HK-2 (cell line): ENCODE measurements around the gene SLC25A12.
"Not testable (repeated sequence)": the region's sequence is repeated elsewhere in the genome, so short reads cannot be mapped to it uniquely, and the experiment has no call there.

Experiments
- DNase-seq: peaks from one replicate; pipeline ENCODE4 v3.0.0-alpha.2; 2018; ENCODE audit not compliant: unreplicated experiment

Gene SLC25A12, protein sequence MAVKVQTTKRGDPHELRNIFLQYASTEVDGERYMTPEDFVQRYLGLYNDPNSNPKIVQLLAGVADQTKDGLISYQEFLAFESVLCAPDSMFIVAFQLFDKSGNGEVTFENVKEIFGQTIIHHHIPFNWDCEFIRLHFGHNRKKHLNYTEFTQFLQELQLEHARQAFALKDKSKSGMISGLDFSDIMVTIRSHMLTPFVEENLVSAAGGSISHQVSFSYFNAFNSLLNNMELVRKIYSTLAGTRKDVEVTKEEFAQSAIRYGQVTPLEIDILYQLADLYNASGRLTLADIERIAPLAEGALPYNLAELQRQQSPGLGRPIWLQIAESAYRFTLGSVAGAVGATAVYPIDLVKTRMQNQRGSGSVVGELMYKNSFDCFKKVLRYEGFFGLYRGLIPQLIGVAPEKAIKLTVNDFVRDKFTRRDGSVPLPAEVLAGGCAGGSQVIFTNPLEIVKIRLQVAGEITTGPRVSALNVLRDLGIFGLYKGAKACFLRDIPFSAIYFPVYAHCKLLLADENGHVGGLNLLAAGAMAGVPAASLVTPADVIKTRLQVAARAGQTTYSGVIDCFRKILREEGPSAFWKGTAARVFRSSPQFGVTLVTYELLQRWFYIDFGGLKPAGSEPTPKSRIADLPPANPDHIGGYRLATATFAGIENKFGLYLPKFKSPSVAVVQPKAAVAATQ

DNA sequence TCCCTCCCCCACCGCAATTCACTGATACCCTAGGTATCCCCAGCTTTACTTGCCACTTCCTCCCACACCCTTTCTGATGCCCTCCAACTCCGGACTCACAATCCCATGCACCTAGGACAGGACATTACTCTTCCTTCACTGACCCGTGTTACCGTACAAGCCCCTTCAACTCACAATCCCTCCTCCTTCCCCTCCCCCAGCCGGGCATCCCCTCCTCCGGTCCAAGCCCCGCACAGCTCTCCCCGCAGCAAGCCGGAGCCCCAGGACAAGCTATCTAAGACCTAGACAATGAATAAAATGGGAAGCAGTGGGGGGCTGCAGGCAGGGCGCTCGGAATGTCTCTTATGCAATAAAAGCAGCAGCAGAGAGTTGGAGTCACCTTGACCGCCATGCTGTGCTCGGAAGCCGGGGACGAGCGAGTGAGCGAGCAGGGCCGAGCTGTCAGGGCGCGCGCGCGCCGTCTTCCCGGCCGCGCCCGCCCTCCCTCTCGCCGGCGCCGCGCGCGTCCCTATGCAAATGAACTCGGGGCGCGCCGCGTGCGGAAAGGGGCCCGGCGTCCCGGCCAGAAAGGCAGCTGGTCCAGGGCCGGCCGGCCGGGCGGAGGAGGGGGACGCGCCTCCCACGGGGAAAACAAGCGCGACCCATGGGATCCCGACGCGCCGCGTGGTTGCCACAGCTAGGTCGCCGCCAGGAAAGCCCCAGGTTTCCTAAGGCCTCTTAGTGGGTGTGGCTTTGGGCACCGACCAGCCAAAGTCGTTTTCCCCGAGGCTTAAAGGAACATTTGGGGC lies at the start of gene SLC25A12:
Gene SLC25A12, minus strand, starts transcription at position 421 of the 788 bp plus-strand sequence. Its CDS starts 30 bp downstream, at position 391.
- DNase-seq, result peak; percentile 80

DNA sequence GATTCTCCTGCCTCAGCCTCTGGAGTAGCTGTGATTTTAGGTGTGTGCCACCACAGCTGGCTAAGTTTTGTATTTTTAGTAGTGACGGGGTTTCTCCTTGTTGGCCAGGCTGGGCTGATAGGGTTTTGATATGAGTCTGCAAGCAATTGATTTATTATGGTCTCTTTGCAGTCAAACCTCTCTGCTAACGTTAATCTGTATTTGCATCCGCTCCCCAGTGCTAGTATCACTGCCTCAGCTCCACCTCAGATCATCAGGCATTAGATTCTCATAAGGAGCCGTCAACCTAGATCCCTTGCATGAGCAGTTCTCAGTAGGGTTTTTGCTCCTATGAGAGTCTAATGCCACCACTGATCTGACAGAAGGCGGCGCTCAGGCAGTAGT lies 47.3 kb upstream of the SLC25A12 start:
- no peak for DNase-seq

DNA sequence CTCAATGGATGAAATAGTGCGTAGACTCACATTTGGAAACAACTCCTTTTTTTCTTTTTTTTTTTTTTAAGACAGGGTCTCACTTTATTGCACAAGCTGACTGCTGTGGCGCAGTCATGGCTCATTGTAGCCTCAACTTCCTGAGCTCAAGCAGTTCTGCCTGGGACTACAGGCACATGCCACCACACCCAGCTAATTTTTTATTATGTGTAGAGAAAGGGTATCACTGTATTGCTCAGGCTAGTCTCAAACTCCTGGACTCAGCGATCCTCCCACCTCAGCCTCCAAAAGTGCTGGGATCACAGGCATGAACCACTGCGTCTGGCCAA lies 45.7 kb upstream of the SLC25A12 start:
- DNase-seq, result no peak

DNA sequence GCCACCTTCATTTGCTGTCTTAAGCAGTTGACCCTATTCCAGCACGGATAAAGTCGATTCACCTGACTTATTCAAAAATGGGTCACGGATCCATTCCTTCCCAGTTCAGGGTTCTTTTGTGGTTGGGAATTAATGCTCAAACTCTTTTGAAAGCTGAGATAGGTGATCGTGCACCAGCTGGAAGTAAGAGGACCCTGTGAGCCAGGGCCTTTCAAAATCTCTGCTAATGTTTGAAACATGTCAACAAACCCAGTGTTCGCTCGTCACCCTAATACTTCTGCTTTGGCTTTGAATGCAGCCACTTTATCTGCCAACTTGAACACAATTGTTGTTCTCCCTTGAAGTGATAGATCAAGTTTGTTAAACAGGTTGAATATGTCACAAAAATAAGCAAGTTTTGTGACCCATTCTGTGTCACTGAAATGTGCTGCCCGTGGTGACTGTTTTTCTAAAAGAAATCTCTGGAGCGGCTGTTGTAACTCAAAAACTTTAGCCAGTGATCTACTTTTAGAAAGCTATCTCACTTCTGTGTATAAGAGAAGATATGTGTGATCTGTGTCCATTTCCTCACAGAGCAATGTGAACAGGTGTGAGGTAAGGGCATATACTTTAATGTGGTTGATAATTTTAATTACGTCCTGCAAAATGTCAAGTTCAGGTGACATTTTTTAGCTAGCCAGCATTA lies 45.2 kb upstream of the SLC25A12 start:
- DNase-seq, result no peak

DNA sequence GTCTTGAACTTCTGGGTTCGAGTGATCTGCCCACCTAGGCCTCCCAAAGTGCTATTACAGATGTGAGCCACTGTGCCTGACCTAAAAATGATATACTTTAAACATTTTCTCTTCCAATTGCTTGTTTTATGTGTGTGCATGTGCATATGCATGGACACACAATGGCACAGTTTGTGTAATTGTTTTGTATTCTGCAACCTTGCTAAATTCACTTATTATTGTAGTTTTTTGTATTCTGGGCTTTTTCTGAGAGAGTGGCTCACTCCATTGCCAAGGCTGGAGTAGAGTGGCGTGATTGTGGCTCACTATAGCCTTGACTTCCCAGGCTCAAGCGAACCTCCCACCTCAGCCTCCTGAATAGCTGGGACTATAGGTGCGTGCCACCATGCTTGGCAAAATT lies 36.3 kb upstream of the SLC25A12 start:
- DNase-seq, result no peak

- DNase-seq, result no peak
These were observed 30.3 kb upstream of the SLC25A12 start for GRCh38 chr2:171924170-171924942.

GRCh38 chr2:171923206-171923605 lies 29.2 kb upstream of the SLC25A12 start:
- peak; percentile 21 for DNase-seq

- DNase-seq, result peak; percentile 98
These were observed 28.4 kb upstream of the SLC25A12 start, which contains the start of gene HAT1 for GRCh38 chr2:171922230-171923022. Gene HAT1 (plus strand): TSS chr2:171922461. CDS start chr2:171922501, 40 bp downstream.

- no peak for DNase-seq
These were observed 27.9 kb upstream of the SLC25A12 start for GRCh38 chr2:171921970-171922229.

DNA sequence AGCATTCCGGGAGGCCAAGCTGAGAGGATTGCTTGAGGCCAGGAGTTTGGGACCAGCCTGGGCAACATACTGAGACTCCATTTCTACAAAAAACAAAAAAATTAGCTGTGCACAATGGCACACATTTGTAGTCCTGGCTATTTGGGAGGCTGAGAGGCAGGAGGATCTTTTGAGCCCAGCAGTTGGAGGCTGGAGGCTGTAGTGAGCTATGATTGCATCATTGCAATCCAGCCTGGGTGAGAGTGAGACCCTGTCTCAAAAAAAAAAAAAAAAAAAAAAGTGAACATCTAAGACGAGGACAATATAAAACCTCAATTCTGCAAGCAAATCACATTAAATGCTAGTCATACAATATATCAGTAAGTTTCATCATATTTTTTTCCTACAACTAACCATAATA lies 25.4 kb upstream of the SLC25A12 start:
- DNase-seq, result no peak

GRCh38 chr2:171913517-171913916 lies 19.5 kb upstream of the SLC25A12 start:
- DNase-seq, result no peak

DNA sequence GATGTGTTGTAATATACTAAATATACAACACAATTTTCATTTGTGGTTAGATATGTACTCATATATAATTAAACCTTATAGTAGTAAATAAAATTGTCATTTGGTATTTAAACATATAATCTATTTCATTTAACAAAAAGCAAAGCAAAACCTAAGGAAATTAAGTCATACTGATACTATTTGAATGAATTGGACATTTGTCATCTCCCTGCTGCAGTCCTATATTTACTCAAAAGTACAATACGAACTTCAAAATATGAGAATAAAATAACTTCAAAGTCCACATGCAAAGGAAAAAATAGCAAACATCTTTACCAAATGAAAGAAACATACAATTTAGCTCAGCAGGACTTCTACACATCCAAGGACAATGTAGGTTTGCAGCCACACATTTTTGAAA lies 16.4 kb upstream of the SLC25A12 start:
- DNase-seq, result no peak

DNA sequence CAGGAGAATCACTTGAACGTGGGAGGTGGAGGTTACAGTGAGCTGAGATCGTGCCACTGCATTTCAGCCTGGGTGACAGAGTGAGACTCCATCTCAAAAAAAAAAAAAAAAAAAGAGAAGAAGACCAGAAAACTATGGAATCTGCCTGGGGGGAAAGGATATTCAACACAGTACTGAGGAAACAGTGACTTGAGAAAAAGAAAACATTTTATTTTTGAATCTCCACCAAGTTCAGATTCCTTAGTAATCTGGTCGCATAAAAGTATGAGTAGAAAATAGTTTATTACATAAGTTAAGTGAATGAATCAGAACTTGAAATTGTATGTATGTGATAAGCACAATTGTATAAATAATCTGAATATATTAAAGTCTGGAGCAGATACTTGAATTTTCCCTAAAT lies 15.2 kb upstream of the SLC25A12 start:
- DNase-seq, result no peak

- DNase-seq, result no peak
These were observed 14.2 kb upstream of the SLC25A12 start for GRCh38 chr2:171908235-171908634.

DNA sequence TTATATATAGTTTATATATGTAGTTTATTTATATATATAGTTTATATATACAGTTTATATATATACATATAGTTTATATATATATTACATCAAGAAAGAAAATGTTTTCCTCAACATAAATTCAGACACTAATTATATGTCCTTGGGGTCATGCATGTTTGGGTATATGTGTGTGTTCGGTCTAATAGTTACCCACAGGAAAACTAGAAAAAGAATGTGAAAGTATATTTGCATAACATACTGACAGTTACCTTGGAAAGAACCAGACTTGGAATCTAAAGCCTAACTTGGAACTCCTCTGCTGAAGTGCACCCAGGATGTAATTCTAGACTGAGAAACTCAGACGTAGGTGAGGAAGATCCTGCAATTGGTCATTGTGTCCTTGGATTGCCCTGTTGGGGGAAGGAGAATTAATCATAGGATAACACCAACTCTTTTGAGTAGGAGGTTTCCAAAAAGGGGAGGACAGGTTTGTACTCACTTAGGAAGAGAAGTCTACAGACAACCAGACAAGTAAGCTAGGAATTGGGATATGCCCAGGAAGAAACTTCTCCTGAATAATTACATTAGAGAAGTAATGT lies 8.9 kb upstream of the SLC25A12 start:
- DNase-seq, result no peak

- not testable (repeated sequence) for DNase-seq
These were observed 5.7 kb upstream of the SLC25A12 start for GRCh38 chr2:171899623-171900282.

- no peak for DNase-seq
These were observed 1.7 kb upstream of the SLC25A12 start for GRCh38 chr2:171895786-171896185.

DNA sequence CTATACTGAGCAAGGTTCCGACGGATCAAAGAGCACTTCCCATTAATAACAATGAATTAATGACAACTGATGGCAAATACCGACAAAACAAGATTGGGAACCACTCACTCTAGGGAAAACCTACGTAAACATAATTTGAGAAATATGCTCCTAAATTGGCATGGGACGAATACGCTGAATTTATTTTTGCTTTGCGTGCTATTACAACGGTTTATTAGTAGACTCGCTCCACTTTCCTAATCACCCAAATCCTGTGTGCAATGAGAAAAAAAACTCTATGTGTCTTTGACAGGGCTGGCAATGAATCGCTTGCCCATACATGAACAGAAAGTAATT lies 536 bp upstream of the SLC25A12 start:
- no peak for DNase-seq

DNA sequence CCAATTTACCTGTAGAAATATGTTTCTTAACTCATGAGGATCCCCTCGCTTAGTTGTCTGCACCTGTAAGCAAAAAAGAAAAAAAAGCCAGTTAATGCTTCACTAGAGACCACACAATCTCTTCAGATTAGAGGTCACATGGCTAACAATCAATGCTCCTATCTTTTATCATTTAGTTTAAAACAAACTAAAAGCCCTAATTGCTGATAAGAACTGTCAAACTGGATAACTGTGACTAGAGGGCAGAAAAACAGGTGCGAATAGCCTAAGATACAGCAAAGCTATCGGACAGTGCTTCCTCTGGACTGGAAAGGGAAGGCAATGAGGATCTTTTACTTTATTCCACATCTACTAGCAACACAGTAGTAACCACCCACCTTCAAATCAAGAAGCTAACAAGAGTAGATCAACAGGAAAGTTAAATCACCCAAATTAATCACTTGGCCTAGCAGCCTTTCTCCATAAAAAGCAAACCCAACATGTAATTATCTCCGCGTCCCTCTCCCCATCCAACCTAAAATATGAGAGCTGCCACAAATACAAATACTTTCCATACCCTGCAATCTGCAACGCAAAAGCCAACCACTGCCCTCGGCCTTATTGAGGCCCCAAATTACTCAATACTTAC lies 734 bp downstream of the SLC25A12 start:
- DNase-seq, result no peak
